HEK293 (cell line): ENCODE measurements around the gene RPS6KA5.

Experiments used
- GLI4 ChIP-seq: fragments of 450-650 bp; formaldehyde crosslinking; IDR thresholded peaks from 2 replicates; pipeline ENCODE4 v1.5.1; 2016; ENCODE audit warnings: missing biosample characterization, missing genetic modification characterization
- HOXD13 ChIP-seq: sonication (generic); formaldehyde crosslinking; IDR thresholded peaks from 2 replicates; pipeline ENCODE4 v1.8.0; 2022; ENCODE audit warnings: missing genetic modification reagents, borderline replicate concordance
- SALL2 ChIP-seq: fragments of 450-650 bp; formaldehyde crosslinking; IDR thresholded peaks from 2 replicates; pipeline ENCODE4 v1.5.0; 2017; ENCODE audit warnings: missing biosample characterization, mild to moderate bottlenecking, missing genetic modification characterization, borderline replicate concordance
- ZNF132 ChIP-seq: fragments of 450-650 bp; formaldehyde crosslinking; IDR thresholded peaks from 2 replicates; pipeline ENCODE4 v1.5.1; 2017; ENCODE audit warnings: missing biosample characterization, missing genetic modification characterization, borderline replicate concordance
- ZNF324 ChIP-seq: fragments of 450-650 bp; formaldehyde crosslinking; IDR thresholded peaks from 2 replicates; pipeline ENCODE4 v1.5.1; 2016; ENCODE audit warnings: missing biosample characterization, missing genetic modification characterization
- ZNF423 ChIP-seq: fragments of 450-650 bp; formaldehyde crosslinking; IDR thresholded peaks from 2 replicates; pipeline ENCODE4 v1.5.1; 2016; ENCODE audit warnings: missing biosample characterization, missing genetic modification characterization
- ZNF501 ChIP-seq: fragments of 450-650 bp; formaldehyde crosslinking; IDR thresholded peaks from 2 replicates; pipeline ENCODE4 v1.5.1; 2016; ENCODE audit warnings: missing biosample characterization, missing genetic modification characterization
- ZNF623 ChIP-seq: fragments of 450-650 bp; formaldehyde crosslinking; IDR thresholded peaks from 2 replicates; pipeline ENCODE4 v1.5.1; 2016; ENCODE audit warnings: missing biosample characterization, missing genetic modification characterization
- TF ChIP-seq, protein P1 (sequence below): fragments of 450-650 bp; formaldehyde crosslinking; IDR thresholded peaks from 2 replicates; pipeline ENCODE4 v1.5.1; 2016; ENCODE audit warnings: missing biosample characterization, missing genetic modification characterization
- TF ChIP-seq, protein P2 (sequence below): fragments of 450-650 bp; formaldehyde crosslinking; IDR thresholded peaks from 2 replicates; pipeline ENCODE4 v1.5.1; 2016; ENCODE audit warnings: missing biosample characterization, missing genetic modification characterization

DNA sequence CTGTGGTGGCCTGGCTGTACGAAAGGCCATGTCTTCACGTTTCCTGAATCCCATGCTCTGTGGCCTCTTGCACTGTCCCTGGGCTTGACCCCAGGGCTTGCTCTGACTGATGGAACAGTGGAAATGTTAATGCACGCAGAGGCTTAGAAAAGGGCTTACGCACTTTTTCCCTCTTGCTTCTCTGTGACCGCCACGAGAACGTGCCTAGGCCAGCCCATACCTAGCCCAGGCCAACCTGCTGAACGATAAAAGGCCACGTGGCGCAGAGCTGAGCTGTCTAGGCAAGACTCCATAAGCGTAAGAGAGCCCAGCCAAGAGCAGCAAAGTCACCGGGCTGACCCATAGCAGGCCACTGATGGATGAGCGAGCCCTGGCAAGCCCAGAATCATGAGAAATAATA is 262.5 kb downstream of the RPS6KA5 start:
- TF ChIP-seq, protein P1, sequence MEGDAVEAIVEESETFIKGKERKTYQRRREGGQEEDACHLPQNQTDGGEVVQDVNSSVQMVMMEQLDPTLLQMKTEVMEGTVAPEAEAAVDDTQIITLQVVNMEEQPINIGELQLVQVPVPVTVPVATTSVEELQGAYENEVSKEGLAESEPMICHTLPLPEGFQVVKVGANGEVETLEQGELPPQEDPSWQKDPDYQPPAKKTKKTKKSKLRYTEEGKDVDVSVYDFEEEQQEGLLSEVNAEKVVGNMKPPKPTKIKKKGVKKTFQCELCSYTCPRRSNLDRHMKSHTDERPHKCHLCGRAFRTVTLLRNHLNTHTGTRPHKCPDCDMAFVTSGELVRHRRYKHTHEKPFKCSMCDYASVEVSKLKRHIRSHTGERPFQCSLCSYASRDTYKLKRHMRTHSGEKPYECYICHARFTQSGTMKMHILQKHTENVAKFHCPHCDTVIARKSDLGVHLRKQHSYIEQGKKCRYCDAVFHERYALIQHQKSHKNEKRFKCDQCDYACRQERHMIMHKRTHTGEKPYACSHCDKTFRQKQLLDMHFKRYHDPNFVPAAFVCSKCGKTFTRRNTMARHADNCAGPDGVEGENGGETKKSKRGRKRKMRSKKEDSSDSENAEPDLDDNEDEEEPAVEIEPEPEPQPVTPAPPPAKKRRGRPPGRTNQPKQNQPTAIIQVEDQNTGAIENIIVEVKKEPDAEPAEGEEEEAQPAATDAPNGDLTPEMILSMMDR (tag by site-specific recombination), result no peak
- TF ChIP-seq, protein P2, sequence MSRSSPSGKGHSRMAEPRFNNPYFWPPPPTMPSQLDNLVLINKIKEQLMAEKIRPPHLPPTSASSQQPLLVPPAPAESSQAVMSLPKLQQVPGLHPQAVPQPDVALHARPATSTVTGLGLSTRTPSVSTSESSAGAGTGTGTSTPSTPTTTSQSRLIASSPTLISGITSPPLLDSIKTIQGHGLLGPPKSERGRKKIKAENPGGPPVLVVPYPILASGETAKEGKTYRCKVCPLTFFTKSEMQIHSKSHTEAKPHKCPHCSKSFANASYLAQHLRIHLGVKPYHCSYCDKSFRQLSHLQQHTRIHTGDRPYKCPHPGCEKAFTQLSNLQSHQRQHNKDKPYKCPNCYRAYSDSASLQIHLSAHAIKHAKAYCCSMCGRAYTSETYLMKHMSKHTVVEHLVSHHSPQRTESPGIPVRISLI, result no peak
- TF ChIP-seq ZNF324 (tag by site-specific recombination) (no peak), ZNF501 (tag by site-specific recombination) (no peak), ZNF423 (tag by site-specific recombination) (no peak), SALL2 (no peak), HOXD13 (CRISPR knock-in tag) (no peak), ZNF132 (tag by site-specific recombination) (no peak), ZNF623 (no peak), GLI4 (tag by site-specific recombination) (no peak)
